Lower leg skin (tissue), 4 donors: Measurements from ENCODE around the gene AOPEP. TPM values are rescaled to one million over a fixed set of nuclear protein-coding genes. Genes with fewer than 3 reads are reported as not detected.
A peak's percentile ranks its signal among the peaks of the same experiment; 100 is the strongest.

Experiments
- DNase-seq, 2 donors: peaks; one replicate each; pipeline ENCODE4 v3.0.0-alpha.2; 2019; ENCODE audit warnings: low spot score in 2 of 2
- H3K4me3 ChIP-seq: fragments of 200-600 bp; sonication (generic); 2 replicates; pipeline ENCODE4 v1.5.1; 2017; ENCODE audit warnings: mild to moderate bottlenecking, low read depth; ENCODE audit not compliant: poor library complexity, severe bottlenecking
- POLR2A ChIP-seq, 2 donors: fragments of 450-650 bp; IDR thresholded peaks; one replicate each; pipeline ENCODE4 v1.6.1; 2016 to 2017; ENCODE audit warnings: antibody characterized with exemption in 2 of 2, mild to moderate bottlenecking in 1 of 2, moderate library complexity in 1 of 2
- WGBS, 2 donors: methylation state at CpG; one replicate each; pipeline ENCODE4 v1.1.5; 2018; 5-methylcytosine and 5-hydroxymethylcytosine counted together
- intact Hi-C: fragments of 100-400 bp; cut with DNase I; formaldehyde crosslinking; loops from one replicate; pipeline ENCODE4 v1.15.0; 2023; ENCODE audit warnings: low total_unique reads
- total RNA-seq, 4 donors: library from RNA; depleted of rRNA; stranded (reverse); fragments of >200 nt; gene quantifications; one replicate each; pipeline ENCODE4 v1.1.0, GENCODE V29; 2016
- TF ChIP-seq, protein P1 (sequence below), 3 donors: fragments of 450-650 bp; IDR thresholded peaks; one replicate each; pipeline ENCODE4 v1.5.1; 2016; ENCODE audit warnings: antibody characterized with exemption in 3 of 3, mild to moderate bottlenecking in 3 of 3, moderate library complexity in 2 of 3

The AOPEP gene
- total RNA-seq, 4 donors from 2014 or later, result 66.3 to 136 (median 118) TPM

GRCh38 chr9:94927048-94927761, 200.7 kb downstream of the AOPEP start:
- H3K4me3 ChIP-seq, result no peak overlapping the region
- TF ChIP-seq, protein P1, sequence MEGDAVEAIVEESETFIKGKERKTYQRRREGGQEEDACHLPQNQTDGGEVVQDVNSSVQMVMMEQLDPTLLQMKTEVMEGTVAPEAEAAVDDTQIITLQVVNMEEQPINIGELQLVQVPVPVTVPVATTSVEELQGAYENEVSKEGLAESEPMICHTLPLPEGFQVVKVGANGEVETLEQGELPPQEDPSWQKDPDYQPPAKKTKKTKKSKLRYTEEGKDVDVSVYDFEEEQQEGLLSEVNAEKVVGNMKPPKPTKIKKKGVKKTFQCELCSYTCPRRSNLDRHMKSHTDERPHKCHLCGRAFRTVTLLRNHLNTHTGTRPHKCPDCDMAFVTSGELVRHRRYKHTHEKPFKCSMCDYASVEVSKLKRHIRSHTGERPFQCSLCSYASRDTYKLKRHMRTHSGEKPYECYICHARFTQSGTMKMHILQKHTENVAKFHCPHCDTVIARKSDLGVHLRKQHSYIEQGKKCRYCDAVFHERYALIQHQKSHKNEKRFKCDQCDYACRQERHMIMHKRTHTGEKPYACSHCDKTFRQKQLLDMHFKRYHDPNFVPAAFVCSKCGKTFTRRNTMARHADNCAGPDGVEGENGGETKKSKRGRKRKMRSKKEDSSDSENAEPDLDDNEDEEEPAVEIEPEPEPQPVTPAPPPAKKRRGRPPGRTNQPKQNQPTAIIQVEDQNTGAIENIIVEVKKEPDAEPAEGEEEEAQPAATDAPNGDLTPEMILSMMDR (IDR thresholded peaks at IDR 0.05), result no peak
- TF ChIP-seq POLR2A (IDR thresholded peaks at IDR 0.05), result no peak
- intact Hi-C loops, result loop anchor here (5.0 kb wide), 1 partner anchor 860 kb away; no protein-coding TSS in a partner anchor
- WGBS, 2 donors, result 87 to 92% methylated on average over 12 of the region's 12 CpGs
- DNase-seq, result no peak

DNA sequence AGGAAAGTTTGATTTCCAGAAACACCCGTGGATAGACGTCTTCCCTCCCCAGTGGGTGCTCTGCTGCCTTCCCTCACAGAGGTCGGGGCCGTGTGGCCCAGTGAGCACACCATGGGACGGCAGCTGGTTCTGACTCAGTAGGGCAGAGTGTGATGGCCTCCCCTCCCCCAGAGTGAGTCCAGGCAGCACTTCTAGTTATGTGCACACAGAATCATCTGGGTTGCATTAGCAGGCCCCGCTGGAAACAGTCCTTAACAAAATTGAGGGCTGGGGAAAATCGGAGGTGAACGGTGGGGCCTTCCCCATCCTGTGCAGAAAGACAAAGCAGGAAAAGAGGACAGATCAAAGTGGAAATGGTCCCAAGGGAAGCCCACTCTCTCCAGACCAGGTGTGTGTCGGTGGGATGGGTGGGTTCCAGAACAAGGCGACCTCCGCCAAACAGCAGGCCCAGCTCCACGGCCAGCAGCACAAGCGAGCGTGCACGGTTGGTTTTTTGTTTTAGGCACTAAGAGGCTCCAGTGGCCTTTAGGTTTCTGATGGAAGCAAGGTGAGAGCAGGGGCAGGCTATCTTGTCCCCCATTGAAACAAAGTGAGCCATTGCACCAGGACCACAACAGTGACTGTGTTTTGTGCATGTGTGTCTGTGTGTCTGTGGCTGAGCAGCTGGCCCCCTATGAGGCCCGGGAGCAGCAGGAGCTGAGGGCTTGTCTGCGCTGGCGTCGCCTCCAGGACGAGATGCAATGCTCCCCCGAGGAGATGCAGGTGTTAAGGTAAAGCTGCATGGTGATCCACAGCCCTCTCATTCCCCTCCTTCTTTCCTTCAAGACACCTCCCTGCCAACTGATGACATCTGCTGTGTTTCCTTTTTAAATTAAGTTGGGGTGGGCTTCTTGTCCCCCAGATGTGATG, 201.5 kb downstream of the AOPEP start:
- 73% methylated on average over 20 to 21 of the region's 21 CpGs for WGBS, 2 donors
- intact Hi-C loops, result loop anchor here (5.0 kb wide), 1 partner anchor 859 kb away; no protein-coding TSS in a partner anchor
- TF ChIP-seq POLR2A (IDR thresholded peaks at IDR 0.05), result no peak
- TF ChIP-seq, protein P1 (IDR thresholded peaks at IDR 0.05), result no peak
- no peak overlapping the region for H3K4me3 ChIP-seq
- no peak for DNase-seq

DNA sequence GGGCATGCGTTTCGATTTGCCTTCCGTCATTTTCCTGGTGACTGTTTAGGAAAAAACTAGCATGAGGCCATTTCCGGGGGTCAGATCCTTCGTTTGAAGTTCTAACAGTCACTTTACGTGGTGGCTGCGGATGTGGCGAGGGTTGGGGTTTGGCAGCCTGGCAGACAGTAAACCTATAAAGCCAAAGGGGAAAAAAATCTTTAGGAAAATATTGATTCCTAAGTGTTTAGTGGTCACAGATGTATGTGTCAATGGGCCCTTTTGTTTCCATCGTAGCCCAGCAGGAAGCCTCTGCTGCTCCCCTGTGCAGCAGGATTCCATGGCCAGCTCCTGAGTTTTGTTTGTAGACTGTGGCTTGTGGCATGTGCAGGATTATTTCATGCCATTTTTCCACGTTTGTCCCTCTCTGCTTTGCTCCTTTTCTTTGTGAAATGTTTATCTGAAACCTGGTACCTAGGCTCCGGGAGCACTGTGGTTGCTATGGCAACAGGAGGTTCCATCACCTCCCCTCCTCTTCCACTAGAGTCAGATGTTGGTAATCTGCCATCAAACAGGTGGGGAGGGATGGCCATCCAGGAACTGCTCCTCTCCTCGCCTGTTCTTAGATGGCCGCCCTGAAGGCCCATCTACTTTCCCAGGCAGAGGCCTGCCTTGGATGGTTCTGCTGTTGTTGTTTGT, 202.3 kb downstream of the AOPEP start:
- no peak overlapping the region for H3K4me3 ChIP-seq
- no peak for DNase-seq
- TF ChIP-seq, protein P1 (IDR thresholded peaks at IDR 0.05), result no peak
- TF ChIP-seq POLR2A (IDR thresholded peaks at IDR 0.05), result no peak
- intact Hi-C loops, result loop anchor here (5.0 kb wide), 1 partner anchor 858 kb away; no protein-coding TSS in a partner anchor
- 67 to 69% methylated on average over 13 of the region's 13 CpGs for WGBS, 2 donors

- intact Hi-C loops, result loop anchor here (5.0 kb wide), 1 partner anchor 858 kb away; no protein-coding TSS in a partner anchor
- no peak overlapping the region for H3K4me3 ChIP-seq
- no peak for TF ChIP-seq POLR2A (IDR thresholded peaks at IDR 0.05)
- TF ChIP-seq, protein P1 (IDR thresholded peaks at IDR 0.05), result no peak
- WGBS, 2 donors, result 73 to 81% methylated on average over 9 of the region's 9 CpGs
- peak; percentile 55 to 87 for DNase-seq
Measured at GRCh38 chr9:94929369-94929756, 202.9 kb downstream of the AOPEP start.

DNA sequence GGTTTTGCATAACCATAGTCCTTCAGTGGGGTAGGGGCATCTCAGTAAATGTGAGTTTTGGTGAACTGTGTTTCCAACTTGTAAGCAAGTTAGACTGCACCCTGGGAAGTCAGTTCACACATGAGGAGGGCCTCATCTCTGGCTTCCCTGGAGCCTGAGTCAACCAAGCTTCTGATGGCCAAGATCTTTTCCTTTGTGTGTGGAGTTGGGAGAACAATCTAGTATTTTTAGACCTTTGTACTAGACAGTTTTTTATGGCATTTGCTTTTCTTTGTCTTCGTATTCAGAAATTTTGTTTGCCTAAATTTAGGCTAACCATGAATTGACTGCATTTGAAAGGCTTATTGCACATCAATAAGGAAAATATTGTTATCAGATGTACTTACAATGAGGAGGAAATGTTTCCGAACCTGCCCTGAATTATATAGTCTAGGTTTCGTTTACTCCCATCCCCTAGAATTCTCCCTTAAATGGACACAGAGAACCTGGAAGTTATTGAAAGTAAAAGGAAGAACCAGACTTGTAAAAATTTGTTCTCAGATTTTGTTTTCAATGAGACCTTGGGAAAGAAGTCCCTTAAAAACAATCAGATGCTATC, 204.6 kb downstream of the AOPEP start:
- DNase-seq, result no peak
- no peak overlapping the region for H3K4me3 ChIP-seq
- intact Hi-C loops, result no loop called here
- TF ChIP-seq, protein P1 (IDR thresholded peaks at IDR 0.05), result no peak
- no peak for TF ChIP-seq POLR2A (IDR thresholded peaks at IDR 0.05)
- 78 to 90% methylated on average over 3 of the region's 3 CpGs for WGBS, 2 donors
